ENCODE data around the gene ORM2. TPM values are rescaled to one million over a fixed set of nuclear protein-coding genes. Genes with fewer than 3 reads are reported as not detected.

Gene ORM2
- total RNA-seq, 1 donor from 2014 or later: not detected

GRCh38 chr9:114303571-114303970 is 26.1 kb upstream of the ORM2 start:
- no peak overlapping the region for H3K4me3 ChIP-seq (ENCODE audit: low read depth, low read length)
- DNase-seq (ENCODE audit: low read depth): no peak
- no peak for TF ChIP-seq CTCF (conservative IDR thresholded peaks at IDR 0.05; ENCODE audit: low read depth, low read length)

DNA sequence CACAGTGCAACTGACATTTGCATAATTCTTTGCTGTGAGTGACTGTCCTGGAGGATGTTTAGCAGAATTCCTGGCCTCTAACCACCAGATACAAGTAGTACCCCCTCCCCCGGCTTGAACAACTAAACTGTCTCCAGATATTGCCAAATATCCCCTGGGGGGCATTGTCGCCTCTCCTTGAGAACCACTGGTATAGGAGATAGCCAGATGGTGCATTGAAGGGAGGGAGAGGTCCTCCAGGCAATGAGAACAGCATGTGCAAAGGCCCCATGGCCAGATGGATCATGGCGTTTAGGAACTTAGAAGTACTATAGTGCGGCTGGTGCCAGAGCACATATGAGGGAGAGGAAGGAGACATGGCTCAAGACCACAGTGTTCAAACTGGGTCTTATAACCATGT is 25.7 kb upstream of the ORM2 start:
- no peak for DNase-seq (ENCODE audit: low read depth)
- no peak overlapping the region for H3K4me3 ChIP-seq (ENCODE audit: low read depth, low read length)
- TF ChIP-seq CTCF (conservative IDR thresholded peaks at IDR 0.05; ENCODE audit: low read depth, low read length): no peak

DNA sequence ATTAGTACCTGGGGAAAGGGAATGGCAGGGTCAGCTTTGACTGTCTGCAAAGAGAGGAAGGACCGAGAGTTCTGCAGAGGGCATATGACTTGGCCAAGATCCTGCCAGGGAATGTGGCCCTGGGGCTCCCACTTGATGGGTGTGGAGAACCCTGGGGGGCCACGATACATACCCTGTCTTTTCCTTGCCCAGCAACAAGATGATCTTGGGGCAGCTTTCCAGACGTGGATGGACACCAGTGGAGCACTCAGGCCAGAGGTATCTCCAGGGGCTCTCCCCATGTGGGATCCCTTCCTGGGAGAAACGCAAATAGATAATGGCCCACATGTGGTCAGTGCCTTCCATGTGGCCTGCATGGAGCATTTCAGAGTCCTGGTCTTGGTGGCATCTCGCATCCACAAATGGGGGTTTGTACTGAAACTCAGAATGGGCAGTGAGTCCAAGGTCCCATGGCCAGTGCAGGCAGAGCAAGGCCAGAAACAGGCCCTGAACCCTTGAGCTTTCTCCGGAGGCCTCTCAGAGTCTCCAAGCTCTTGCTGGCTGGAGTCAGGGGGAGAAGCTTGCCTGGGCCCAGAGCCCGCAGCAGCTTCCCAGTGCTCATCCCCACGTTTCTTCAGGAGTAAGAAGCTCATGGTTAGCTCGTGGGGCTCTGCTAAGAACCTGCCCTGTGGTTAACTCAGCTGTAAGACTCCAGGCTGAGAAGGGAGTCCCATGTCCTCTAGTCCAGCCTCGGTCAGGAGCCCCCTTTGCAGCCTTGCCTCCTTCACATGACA is 25.1 kb upstream of the ORM2 start:
- H3K4me3 ChIP-seq (ENCODE audit: low read depth, low read length): no peak overlapping the region
- DNase-seq (ENCODE audit: low read depth): no peak
- TF ChIP-seq CTCF (conservative IDR thresholded peaks at IDR 0.05; ENCODE audit: low read depth, low read length): no peak

- H3K4me3 ChIP-seq (ENCODE audit: low read depth, low read length): no peak overlapping the region
- no peak for DNase-seq (ENCODE audit: low read depth)
- TF ChIP-seq CTCF (conservative IDR thresholded peaks at IDR 0.05; ENCODE audit: low read depth, low read length): no peak
These were observed 21.8 kb upstream of the ORM2 start for GRCh38 chr9:114307899-114308267.

- no peak for DNase-seq (ENCODE audit: low read depth)
- TF ChIP-seq CTCF (conservative IDR thresholded peaks at IDR 0.05; ENCODE audit: low read depth, low read length): no peak
- no peak overlapping the region for H3K4me3 ChIP-seq (ENCODE audit: low read depth, low read length)
These were observed 21.2 kb upstream of the ORM2 start for GRCh38 chr9:114308361-114308950.

DNA sequence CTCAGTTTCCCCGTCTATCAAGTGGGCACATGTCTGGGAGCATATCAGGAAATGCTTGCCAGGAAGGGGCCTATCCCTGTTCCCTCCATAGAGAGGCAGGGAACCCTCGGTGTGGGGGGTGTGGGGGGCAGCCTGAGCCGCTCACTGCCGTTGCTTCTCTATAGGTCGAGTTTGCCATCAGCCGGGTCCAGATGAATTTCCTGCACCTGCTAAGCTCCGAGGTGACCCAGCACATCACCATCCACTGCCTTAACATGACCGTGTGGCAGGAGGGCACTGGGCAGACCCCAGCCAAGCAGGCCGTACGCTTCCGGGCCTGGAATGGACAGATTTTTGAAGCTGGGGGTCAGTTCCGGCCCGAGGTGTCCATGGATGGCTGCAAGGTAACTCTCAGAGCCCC is 20.6 kb upstream of the ORM2 start:
- no peak for TF ChIP-seq CTCF (conservative IDR thresholded peaks at IDR 0.05; ENCODE audit: low read depth, low read length)
- DNase-seq (ENCODE audit: low read depth): no peak
- no peak overlapping the region for H3K4me3 ChIP-seq (ENCODE audit: low read depth, low read length)
